ENCODE measurements around the gene RPEL1.

RPEL1 gene

GRCh38 chr10:103280506-103280905 lies 34.8 kb downstream of the RPEL1 start:
- no peak for DNase-seq

- no peak for DNase-seq
These were observed 36.1 kb downstream of the RPEL1 start for GRCh38 chr10:103281753-103282152.

GRCh38 chr10:103282961-103283360 lies 37.3 kb downstream of the RPEL1 start:
- peak in 1 of 4 experiments; percentile 24 for DNase-seq

DNA sequence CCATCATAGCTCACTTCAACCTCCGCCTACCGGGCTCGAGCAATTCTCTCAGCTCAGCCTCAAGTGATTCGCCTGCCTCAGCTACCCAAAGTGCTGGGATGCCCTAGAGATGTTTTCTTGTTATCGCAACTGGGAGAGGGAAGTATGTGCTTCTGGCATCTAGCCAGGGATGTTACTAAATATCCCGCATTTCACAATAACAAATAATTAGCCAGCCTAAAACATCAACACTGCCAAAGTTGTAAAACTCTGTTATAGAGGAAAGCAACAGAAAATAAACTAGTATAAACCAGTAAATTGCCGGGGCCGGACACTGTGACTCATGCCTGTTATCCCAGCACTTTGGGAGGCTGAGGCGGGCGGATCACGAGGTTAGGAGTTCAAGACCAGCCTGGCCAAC lies 38.5 kb downstream of the RPEL1 start:
- DNase-seq = peak; percentile 62 to 86 (median 80)

DNA sequence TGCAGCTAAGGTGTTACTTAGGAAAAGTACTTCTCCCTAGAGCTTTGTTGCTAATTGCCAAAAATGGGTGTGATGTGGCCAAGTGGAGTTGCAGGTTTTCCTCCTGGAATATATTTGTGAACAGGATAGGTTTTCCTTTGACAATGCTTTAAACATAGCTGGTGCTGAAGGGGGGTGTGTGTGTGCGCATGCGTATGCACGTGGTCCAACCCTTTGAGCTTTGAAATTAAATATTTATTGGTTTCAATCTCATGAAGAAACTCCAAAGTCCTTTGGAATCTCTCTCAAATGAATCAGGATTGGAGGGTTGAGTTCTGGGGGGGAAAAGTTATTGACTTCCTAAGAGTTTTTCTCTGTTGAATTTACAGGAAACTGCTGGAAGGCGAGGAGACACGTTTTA lies 42.3 kb downstream of the RPEL1 start:
- no peak for DNase-seq

GRCh38 chr10:103291588-103291987 lies 45.9 kb downstream of the RPEL1 start:
- DNase-seq = no peak

DNA sequence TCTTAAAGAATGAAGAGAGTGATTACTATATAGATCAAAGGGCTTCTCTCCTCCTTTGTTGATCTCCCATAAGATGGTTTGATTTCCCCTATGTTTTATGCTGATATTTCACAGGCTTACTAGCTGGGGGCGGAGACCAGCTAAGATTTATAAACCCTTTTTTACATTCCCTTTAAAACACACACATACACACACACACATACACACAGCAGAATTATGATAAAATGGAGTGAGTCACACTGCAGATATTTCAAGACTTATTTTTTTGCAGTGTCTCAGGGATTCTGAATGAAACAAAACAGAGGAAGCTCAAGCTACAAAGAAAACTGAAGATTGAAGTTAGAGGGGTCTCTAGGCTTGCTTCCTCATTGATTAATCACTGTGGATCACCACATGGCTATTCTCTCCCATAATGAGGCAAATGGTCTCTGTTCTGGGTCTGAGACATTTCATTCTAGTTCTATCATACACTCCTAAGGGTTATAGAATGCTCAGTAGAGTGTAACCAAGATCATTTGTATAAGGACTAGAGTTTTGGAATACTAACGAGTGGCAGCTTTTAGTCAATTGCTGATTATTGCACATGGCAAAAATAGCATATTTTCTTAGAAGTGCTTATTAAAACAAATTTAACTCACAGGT lies 49.8 kb downstream of the RPEL1 start:
- no peak for DNase-seq
